CD14-positive monocyte (primary cell): ENCODE measurements around the gene ZSWIM3. TPM values are rescaled to one million over a fixed set of nuclear protein-coding genes. Genes with fewer than 3 reads are reported as not detected.

ENCODE experiments used
- DNase-seq, 3 donors: peaks; one replicate each; pipeline ENCODE4 v3.0.0-alpha.2; 2011 to 2022
- H2AFZ ChIP-seq: 2 replicates; pipeline ENCODE4 v1.6.0; 2012; ENCODE audit warnings: mild to moderate bottlenecking, low read depth, low read length, inconsistent platforms; ENCODE audit not compliant: insufficient read depth, poor library complexity, severe bottlenecking
- H3K27ac ChIP-seq, 2 donors: 1 replicate in 1 of 2; 2 replicates in 1 of 2; pipeline ENCODE4 v1.5.1; 2012 to 2013; ENCODE audit warnings: low read length in 2 of 2, control low read depth in 1 of 2, inconsistent platforms in 1 of 2, low read depth in 1 of 2, mild to moderate bottlenecking in 1 of 2
- H3K27me3 ChIP-seq, 2 donors: one replicate each; pipeline versions ENCODE4 v1.6.0 to v1.6.1; 2011 to 2013; ENCODE audit warnings: low read length in 2 of 2; ENCODE audit not compliant: control insufficient read depth in 2 of 2, insufficient read depth in 2 of 2
- H3K36me3 ChIP-seq, 2 donors: replicated peaks in 1 of 2; 1 replicate in 1 of 2; 2 replicates in 1 of 2; pipeline versions ENCODE4 v1.5.1 to v1.6.1; 2012 to 2013; ENCODE audit warnings: low read length in 2 of 2, control low read depth in 1 of 2, inconsistent platforms in 1 of 2, mild to moderate bottlenecking in 1 of 2; ENCODE audit not compliant: insufficient read depth in 2 of 2, control insufficient read depth in 1 of 2
- H3K4me1 ChIP-seq, 2 donors: 1 replicate in 1 of 2; 2 replicates in 1 of 2; pipeline versions ENCODE4 v1.5.1 to v1.6.1; 2012 to 2013; ENCODE audit warnings: low read length in 2 of 2, control low read depth in 1 of 2, inconsistent platforms in 1 of 2, mild to moderate bottlenecking in 1 of 2, moderate library complexity in 1 of 2; ENCODE audit not compliant: insufficient read depth in 2 of 2, control insufficient read depth in 1 of 2
- H3K4me2 ChIP-seq: replicated peaks from 2 replicates; pipeline ENCODE3; 2012; ENCODE audit warnings: low read length, moderate library complexity, mild to moderate bottlenecking; ENCODE audit not compliant: poor library complexity, severe bottlenecking; ENCODE audit errors: extremely low read depth
- H3K4me3 ChIP-seq, 3 experiments: fragments of 200-600 bp in 1 of 3; sonication (generic) in 1 of 3; replicated peaks in 1 of 3; 1 replicate in 2 of 3; 2 replicates in 1 of 3; pipeline ENCODE4 v1.5.1; 2011 to 2013; ENCODE audit warnings: low read length in 3 of 3, mild to moderate bottlenecking in 3 of 3, control low read depth in 2 of 3, low read depth in 2 of 3, inconsistent platforms in 1 of 3, moderate library complexity in 1 of 3
- H3K79me2 ChIP-seq: 2 replicates; pipeline ENCODE4 v1.6.0; 2012; ENCODE audit warnings: mild to moderate bottlenecking, control low read depth, inconsistent platforms, low read length, moderate library complexity; ENCODE audit not compliant: insufficient read depth
- H3K9ac ChIP-seq: 2 replicates; pipeline ENCODE4 v1.6.0; 2017; ENCODE audit warnings: low read length, mild to moderate bottlenecking; ENCODE audit not compliant: insufficient read depth, poor library complexity, severe bottlenecking
- H3K9me3 ChIP-seq, 2 donors: replicated peaks in 1 of 2; 1 replicate in 1 of 2; 2 replicates in 1 of 2; pipeline versions ENCODE4 v1.5.1 to v1.6.1; 2012 to 2013; ENCODE audit warnings: low read length in 2 of 2, control low read depth in 1 of 2; ENCODE audit not compliant: control insufficient read depth in 1 of 2, insufficient read depth in 1 of 2
- H4K20me1 ChIP-seq: 2 replicates; pipeline ENCODE4 v1.6.0; 2012; ENCODE audit warnings: mild to moderate bottlenecking, low read length, control low read depth, moderate library complexity; ENCODE audit not compliant: insufficient read depth
- H3K27ac Mint-ChIP-seq, 7 donors: one replicate each; pipeline ENCODE4 v1.8.0; 2020; ENCODE audit warnings: mild to moderate bottlenecking in 7 of 7, mixed read lengths in 7 of 7, moderate library complexity in 6 of 7, inconsistent platforms in 2 of 7
- H3K27me3 Mint-ChIP-seq, 3 donors: one replicate each; pipeline ENCODE4 v1.8.0; 2021 to 2022; ENCODE audit warnings: low read depth in 3 of 3, mild to moderate bottlenecking in 3 of 3, mixed read lengths in 3 of 3, moderate library complexity in 3 of 3, inconsistent platforms in 1 of 3
- H3K36me3 Mint-ChIP-seq, 2 donors: one replicate each; pipeline ENCODE4 v1.8.0; 2020; ENCODE audit warnings: mixed read lengths in 2 of 2, inconsistent platforms in 1 of 2, mild to moderate bottlenecking in 1 of 2
- H3K4me1 Mint-ChIP-seq: one replicate; pipeline ENCODE4 v1.8.0; 2020; ENCODE audit warnings: mild to moderate bottlenecking, mixed read lengths
- H3K4me3 Mint-ChIP-seq, 2 donors: one replicate each; pipeline ENCODE4 v1.8.0; 2020; ENCODE audit warnings: mild to moderate bottlenecking in 2 of 2, mixed read lengths in 2 of 2, moderate library complexity in 1 of 2
- H3K9me3 Mint-ChIP-seq, 7 donors: one replicate each; pipeline ENCODE4 v1.8.0; 2020 to 2022; ENCODE audit warnings: mixed read lengths in 7 of 7, mild to moderate bottlenecking in 6 of 7, moderate library complexity in 6 of 7, inconsistent platforms in 2 of 7
- WGBS: methylation state at CpG from one replicate; pipeline ENCODE4 v1.1.5; 2013; ENCODE audit warnings: missing lambda C conversion rate; ENCODE audit not compliant: insufficient coverage; 5-methylcytosine and 5-hydroxymethylcytosine counted together
- intact Hi-C, 2 donors: fragments of 100-400 bp; cut with micrococcal nuclease; formaldehyde crosslinking; loops; one replicate each; pipeline versions ENCODE4 v1.15.0 to v1.15.1; 2023
- polyA plus RNA-seq, 3 donors: library from polyadenylated mRNA; depleted of rRNA in 1 of 3; unstranded in 2 of 3; stranded (reverse) in 1 of 3; fragments of 300-500 nt in 2 of 3; fragments of >200 nt in 1 of 3; fragmentation: Illumina TruSeq in 2 of 3; gene quantifications; 1 replicate in 2 of 3; 2 replicates in 1 of 3; pipeline ENCODE4 v1.2.3, GENCODE V29; 2012 to 2021
- TF ChIP-seq, protein P1 (sequence below): fragments of 200-600 bp; IDR thresholded peaks from one replicate; pipeline ENCODE4 v1.8.0; 2022; ENCODE audit warnings: antibody characterized with exemption, mild to moderate bottlenecking

Gene ZSWIM3
- polyA plus RNA-seq, 3 donors: 0.29 to 1.5 (median 0.64) TPM

GRCh38 chr20:45836841-45837240, 20.6 kb upstream of the ZSWIM3 start:
- Histone ChIP-seq H3K9me3 (no peaks in the 10 kb centered on the region), H3K4me3 (no peak overlapping the region), H3K79me2 (peaks cover 14% of the 10 kb centered on the region), H3K27ac (no peak overlapping the region), H3K4me1 (peaks cover 45 to 50% of the 10 kb centered on the region in 2 donors), H3K36me3 (peaks cover 19 to 47% of the 10 kb centered on the region in 2 donors), H3K4me2 (no peak overlapping the region), H2AFZ (no peak overlapping the region), H4K20me1 (peaks cover 13% of the 10 kb centered on the region), H3K9ac (no peak overlapping the region), H3K27me3 (no peaks in the 10 kb centered on the region)
- Mint-ChIP-seq H3K27ac (peak overlapping the region in 1 of 7 donors; percentile 42), H3K4me1 (peaks cover 43% of the 10 kb centered on the region), H3K4me3 (no peak overlapping the region), H3K36me3 (peaks cover 27 to 62% of the 10 kb centered on the region in 2 donors), H3K9me3 (peaks cover 0 to 1% (median 0%) of the 10 kb centered on the region in 7 donors), H3K27me3 (no peaks in the 10 kb centered on the region)
- no peak for DNase-seq
- TF ChIP-seq, protein P1, sequence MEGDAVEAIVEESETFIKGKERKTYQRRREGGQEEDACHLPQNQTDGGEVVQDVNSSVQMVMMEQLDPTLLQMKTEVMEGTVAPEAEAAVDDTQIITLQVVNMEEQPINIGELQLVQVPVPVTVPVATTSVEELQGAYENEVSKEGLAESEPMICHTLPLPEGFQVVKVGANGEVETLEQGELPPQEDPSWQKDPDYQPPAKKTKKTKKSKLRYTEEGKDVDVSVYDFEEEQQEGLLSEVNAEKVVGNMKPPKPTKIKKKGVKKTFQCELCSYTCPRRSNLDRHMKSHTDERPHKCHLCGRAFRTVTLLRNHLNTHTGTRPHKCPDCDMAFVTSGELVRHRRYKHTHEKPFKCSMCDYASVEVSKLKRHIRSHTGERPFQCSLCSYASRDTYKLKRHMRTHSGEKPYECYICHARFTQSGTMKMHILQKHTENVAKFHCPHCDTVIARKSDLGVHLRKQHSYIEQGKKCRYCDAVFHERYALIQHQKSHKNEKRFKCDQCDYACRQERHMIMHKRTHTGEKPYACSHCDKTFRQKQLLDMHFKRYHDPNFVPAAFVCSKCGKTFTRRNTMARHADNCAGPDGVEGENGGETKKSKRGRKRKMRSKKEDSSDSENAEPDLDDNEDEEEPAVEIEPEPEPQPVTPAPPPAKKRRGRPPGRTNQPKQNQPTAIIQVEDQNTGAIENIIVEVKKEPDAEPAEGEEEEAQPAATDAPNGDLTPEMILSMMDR: no peak
- WGBS: 80% methylated on average over 1 of the region's 1 CpG
- intact Hi-C loops: no loop called here

- Histone ChIP-seq H3K4me2 (no peak overlapping the region), H4K20me1 (peaks cover 26% of the 10 kb centered on the region), H3K4me1 (peaks cover 20 to 22% of the 10 kb centered on the region in 2 donors), H3K4me3 (no peak overlapping the region), H3K79me2 (peaks cover 2% of the 10 kb centered on the region), H3K9ac (no peak overlapping the region), H3K27me3 (no peaks in the 10 kb centered on the region), H3K27ac (no peak overlapping the region), H2AFZ (no peak overlapping the region), H3K9me3 (no peaks in the 10 kb centered on the region), H3K36me3 (peaks cover 49 to 84% of the 10 kb centered on the region in 2 donors)
- Mint-ChIP-seq H3K36me3 (peaks cover 52 to 94% of the 10 kb centered on the region in 2 donors), H3K27ac (no peak overlapping the region), H3K9me3 (peaks cover 0 to 1% (median 0%) of the 10 kb centered on the region in 7 donors), H3K27me3 (no peaks in the 10 kb centered on the region), H3K4me1 (peaks cover 25% of the 10 kb centered on the region), H3K4me3 (no peak overlapping the region)
- TF ChIP-seq, protein P1: no peak
- DNase-seq: no peak
- WGBS: 97% methylated on average over 25 of the region's 25 CpGs
- intact Hi-C loops: no loop called here
These were observed 16.7 kb upstream of the ZSWIM3 start for GRCh38 chr20:45840700-45841198.
